Measurements from ENCODE around the gene PHB1.

The PHB1 gene

GRCh38 chr17:49361129-49361901 is 53.4 kb downstream of the PHB1 start:
- Histone ChIP-seq H3K9me3 (ENCODE audit: control insufficient read depth, insufficient read depth, low read depth, low read length) (no peaks in the 10 kb centered on the region), H3K27ac (ENCODE audit: extremely low read depth, low read depth, low read length) (peak overlapping the region; percentile 98), H3K4me1 (ENCODE audit: control insufficient read depth, insufficient read depth, low read length) (peaks cover 38% of the 10 kb centered on the region), H3K4me3 (ENCODE audit: low read depth, low read length) (peak overlapping the region; percentile 94), H3K36me3 (ENCODE audit: control insufficient read depth in 2 of 2, insufficient read depth in 1 of 2, low read length in 2 of 2) (no peaks in the 10 kb centered on the region)
- ChIA-PET POLR2A (interaction anchor here (1.0 to 1.1 kb wide), 2 partner anchors 15 to 29 kb away, joined by 3 to 4 read pairs; no protein-coding TSS in a partner anchor), CTCF (interaction anchor here (0.6 to 11.1 kb wide), 3 partner anchors 14 to 44 kb away, joined by 4 to 91 read pairs (median 4); no protein-coding TSS in a partner anchor)
- TF ChIP-seq ZNF473 (tag by site-specific recombination; IDR thresholded peaks at IDR 0.05) (no peak), BCL6B (tag by site-specific recombination; IDR thresholded peaks at IDR 0.05) (no peak), ZNF548 (tag by site-specific recombination; IDR thresholded peaks at IDR 0.05) (no peak), ZSCAN18 (tag by site-specific recombination; IDR thresholded peaks at IDR 0.05) (no peak), SP2 (tag by site-specific recombination; IDR thresholded peaks at IDR 0.05) (peak; percentile 69), REPIN1 (tag by site-specific recombination; IDR thresholded peaks at IDR 0.05; ENCODE audit: low read depth) (peak; percentile 41; the same call in 1 of the 2 replicates), ZNF148 (tag by site-specific recombination; IDR thresholded peaks at IDR 0.05; ENCODE audit: borderline replicate concordance) (0 out of 2 replicates have a peak, but pooled peaks have one; percentile 25), SCRT2 (tag by site-specific recombination; IDR thresholded peaks at IDR 0.05) (no peak), ZNF211 (tag by site-specific recombination; IDR thresholded peaks at IDR 0.05; ENCODE audit: low read depth) (no peak), ZBTB7A (tag by site-specific recombination; IDR thresholded peaks at IDR 0.05; ENCODE audit: low read depth) (peak; percentile 71), ZNF350 (tag by site-specific recombination; IDR thresholded peaks at IDR 0.05) (no peak), ZNF560 (tag by site-specific recombination; IDR thresholded peaks at IDR 0.05; ENCODE audit: borderline replicate concordance) (no peak), ZNF658 (tag by site-specific recombination; IDR thresholded peaks at IDR 0.05) (no peak), IKZF3 (tag by site-specific recombination; IDR thresholded peaks at IDR 0.05) (no peak), TCF7L2 (IDR thresholded peaks at IDR 0.05; ENCODE audit: borderline replicate concordance, low read depth, low read length) (no peak), ZNF37A (tag by site-specific recombination; IDR thresholded peaks at IDR 0.05) (no peak), ZEB2 (tag by site-specific recombination; IDR thresholded peaks at IDR 0.05) (peak; percentile 63), ZNF140 (tag by site-specific recombination; IDR thresholded peaks at IDR 0.05) (no peak), ZNF274 (IDR thresholded peaks at IDR 0.05; ENCODE audit: low read length) (no peak), ZNF274 (tag by site-specific recombination; IDR thresholded peaks at IDR 0.05; ENCODE audit: borderline replicate concordance) (no peak)
- TF ChIP-seq, protein P1, sequence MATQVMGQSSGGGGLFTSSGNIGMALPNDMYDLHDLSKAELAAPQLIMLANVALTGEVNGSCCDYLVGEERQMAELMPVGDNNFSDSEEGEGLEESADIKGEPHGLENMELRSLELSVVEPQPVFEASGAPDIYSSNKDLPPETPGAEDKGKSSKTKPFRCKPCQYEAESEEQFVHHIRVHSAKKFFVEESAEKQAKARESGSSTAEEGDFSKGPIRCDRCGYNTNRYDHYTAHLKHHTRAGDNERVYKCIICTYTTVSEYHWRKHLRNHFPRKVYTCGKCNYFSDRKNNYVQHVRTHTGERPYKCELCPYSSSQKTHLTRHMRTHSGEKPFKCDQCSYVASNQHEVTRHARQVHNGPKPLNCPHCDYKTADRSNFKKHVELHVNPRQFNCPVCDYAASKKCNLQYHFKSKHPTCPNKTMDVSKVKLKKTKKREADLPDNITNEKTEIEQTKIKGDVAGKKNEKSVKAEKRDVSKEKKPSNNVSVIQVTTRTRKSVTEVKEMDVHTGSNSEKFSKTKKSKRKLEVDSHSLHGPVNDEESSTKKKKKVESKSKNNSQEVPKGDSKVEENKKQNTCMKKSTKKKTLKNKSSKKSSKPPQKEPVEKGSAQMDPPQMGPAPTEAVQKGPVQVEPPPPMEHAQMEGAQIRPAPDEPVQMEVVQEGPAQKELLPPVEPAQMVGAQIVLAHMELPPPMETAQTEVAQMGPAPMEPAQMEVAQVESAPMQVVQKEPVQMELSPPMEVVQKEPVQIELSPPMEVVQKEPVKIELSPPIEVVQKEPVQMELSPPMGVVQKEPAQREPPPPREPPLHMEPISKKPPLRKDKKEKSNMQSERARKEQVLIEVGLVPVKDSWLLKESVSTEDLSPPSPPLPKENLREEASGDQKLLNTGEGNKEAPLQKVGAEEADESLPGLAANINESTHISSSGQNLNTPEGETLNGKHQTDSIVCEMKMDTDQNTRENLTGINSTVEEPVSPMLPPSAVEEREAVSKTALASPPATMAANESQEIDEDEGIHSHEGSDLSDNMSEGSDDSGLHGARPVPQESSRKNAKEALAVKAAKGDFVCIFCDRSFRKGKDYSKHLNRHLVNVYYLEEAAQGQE (tag by site-specific recombination; IDR thresholded peaks at IDR 0.05): no peak
- TF ChIP-seq, protein P2, sequence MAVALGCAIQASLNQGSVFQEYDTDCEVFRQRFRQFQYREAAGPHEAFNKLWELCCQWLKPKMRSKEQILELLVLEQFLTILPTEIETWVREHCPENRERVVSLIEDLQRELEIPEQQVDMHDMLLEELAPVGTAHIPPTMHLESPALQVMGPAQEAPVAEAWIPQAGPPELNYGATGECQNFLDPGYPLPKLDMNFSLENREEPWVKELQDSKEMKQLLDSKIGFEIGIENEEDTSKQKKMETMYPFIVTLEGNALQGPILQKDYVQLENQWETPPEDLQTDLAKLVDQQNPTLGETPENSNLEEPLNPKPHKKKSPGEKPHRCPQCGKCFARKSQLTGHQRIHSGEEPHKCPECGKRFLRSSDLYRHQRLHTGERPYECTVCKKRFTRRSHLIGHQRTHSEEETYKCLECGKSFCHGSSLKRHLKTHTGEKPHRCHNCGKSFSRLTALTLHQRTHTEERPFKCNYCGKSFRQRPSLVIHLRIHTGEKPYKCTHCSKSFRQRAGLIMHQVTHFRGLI (tag by site-specific recombination; IDR thresholded peaks at IDR 0.05): no peak
- TF ChIP-seq, protein P3, sequence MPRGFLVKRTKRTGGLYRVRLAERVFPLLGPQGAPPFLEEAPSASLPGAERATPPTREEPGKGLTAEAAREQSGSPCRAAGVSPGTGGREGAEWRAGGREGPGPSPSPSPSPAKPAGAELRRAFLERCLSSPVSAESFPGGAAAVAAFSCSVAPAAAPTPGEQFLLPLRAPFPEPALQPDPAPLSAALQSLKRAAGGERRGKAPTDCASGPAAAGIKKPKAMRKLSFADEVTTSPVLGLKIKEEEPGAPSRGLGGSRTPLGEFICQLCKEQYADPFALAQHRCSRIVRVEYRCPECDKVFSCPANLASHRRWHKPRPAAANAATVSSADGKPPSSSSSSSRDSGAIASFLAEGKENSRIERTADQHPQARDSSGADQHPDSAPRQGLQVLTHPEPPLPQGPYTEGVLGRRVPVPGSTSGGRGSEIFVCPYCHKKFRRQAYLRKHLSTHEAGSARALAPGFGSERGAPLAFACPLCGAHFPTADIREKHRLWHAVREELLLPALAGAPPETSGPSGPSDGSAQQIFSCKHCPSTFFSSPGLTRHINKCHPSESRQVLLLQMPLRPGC (tag by site-specific recombination; IDR thresholded peaks at IDR 0.05): no peak
- TF ChIP-seq, protein P4, sequence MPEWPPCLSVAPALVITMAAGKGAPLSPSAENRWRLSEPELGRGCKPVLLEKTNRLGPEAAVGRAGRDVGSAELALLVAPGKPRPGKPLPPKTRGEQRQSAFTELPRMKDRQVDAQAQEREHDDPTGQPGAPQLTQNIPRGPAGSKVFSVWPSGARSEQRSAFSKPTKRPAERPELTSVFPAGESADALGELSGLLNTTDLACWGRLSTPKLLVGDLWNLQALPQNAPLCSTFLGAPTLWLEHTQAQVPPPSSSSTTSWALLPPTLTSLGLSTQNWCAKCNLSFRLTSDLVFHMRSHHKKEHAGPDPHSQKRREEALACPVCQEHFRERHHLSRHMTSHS (tag by site-specific recombination; IDR thresholded peaks at IDR 0.05): no peak
